Rectal smooth muscle tissue (tissue), 1 donor: ENCODE results near the gene UBP1.
"Not testable (repeated sequence)": the region's sequence is repeated elsewhere in the genome, so short reads cannot be mapped to it uniquely, and the experiment has no call there.

Experiments
- H3K27ac ChIP-seq: one replicate; pipeline ENCODE4 v1.7.0; 2013; ENCODE audit warnings: low read depth, low read length, inconsistent platforms
- H3K27me3 ChIP-seq: one replicate; pipeline ENCODE4 v1.7.0; 2013; ENCODE audit warnings: low read length; ENCODE audit not compliant: control insufficient read depth, insufficient read depth
- H3K36me3 ChIP-seq: one replicate; pipeline ENCODE4 v1.7.0; 2013; ENCODE audit warnings: low read length; ENCODE audit not compliant: control insufficient read depth, insufficient read depth
- H3K4me1 ChIP-seq: one replicate; pipeline ENCODE4 v1.7.0; 2013; ENCODE audit warnings: low read length; ENCODE audit not compliant: control insufficient read depth, insufficient read depth
- H3K4me3 ChIP-seq: one replicate; pipeline ENCODE4 v1.7.0; 2013; ENCODE audit warnings: low read length
- H3K9ac ChIP-seq: one replicate; pipeline ENCODE4 v1.7.0; 2013; ENCODE audit warnings: low read length

Gene UBP1

DNA sequence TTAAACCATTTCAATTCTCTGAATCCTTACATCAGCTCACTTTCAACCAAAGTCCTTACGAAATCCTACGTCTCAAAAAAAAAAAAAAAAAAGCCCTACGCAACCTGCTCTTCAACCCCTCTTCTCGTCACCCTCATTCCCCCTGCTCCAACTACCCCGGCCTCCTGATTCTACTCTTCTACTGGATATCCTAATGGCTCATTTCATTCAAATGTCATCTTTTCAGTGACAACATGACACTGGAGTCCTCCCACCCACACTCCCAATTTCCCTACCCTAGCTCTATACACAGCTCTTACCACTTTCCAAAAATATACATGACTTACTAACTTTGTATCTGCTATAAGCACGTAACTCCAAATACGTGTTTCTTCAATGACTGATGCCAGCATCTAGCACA is 11.5 kb downstream of the UBP1 start:
- Histone ChIP-seq H3K27me3 (no peaks in the 10 kb centered on the region), H3K4me1 (peaks cover 2% of the 10 kb centered on the region), H3K9ac (no peak overlapping the region), H3K36me3 (peaks cover 3% of the 10 kb centered on the region), H3K4me3 (no peak overlapping the region), H3K27ac (no peak overlapping the region)

DNA sequence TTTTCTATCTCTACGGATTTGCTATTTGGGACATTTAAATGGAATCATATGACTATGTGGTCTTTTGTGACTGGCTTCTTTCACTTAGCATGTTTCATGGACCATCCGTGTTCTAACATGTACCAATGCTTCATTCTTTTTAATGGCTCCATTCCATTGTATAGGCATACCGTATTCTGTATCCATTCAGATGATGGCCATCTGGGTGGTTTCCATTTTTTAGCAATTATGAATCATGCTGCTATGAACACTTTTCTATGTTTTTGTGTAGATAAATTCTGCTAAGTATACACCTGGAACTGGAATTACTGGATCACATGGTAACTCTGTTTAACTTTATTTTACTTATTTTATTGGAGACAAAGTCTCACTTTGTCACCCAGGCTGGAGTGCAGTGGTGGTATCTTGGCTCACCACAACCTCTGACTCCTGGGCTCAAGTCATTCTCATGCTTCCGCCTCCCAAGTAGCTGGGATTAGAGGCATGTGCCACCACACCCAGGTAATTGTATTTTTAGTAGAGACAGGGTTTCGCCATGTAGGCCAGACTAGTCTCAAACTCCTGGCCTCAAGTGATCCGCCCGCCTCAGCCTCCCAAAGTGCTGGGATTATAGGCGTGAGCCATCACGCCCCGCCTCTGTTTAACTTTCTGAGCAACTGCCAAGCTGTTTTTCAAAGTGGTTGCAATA is 13.4 kb downstream of the UBP1 start:
- peaks cover 2% of the 10 kb centered on the region for H3K4me1 ChIP-seq

DNA sequence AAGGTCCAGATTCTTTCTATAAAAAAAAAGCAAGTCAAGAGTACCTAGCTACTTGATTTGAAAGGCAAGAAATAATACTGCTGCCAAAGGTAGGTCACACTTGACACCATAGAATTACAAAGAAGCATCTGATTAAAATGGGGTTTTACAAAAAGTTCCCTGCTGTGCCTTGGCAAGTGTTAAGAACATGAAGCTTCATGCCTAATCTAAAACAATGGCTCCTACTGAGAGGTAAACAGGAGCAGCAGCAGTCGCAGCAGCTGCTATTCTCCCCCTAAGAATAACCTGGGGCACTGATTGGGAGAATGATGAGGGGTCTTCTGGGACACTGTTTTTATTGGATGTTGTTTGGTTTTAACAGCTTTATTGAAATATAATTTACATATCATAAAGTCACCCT is 14.1 kb downstream of the UBP1 start:
- no peak overlapping the region for H3K27ac ChIP-seq
- H3K36me3 ChIP-seq, result peaks cover 3% of the 10 kb centered on the region
- H3K27me3 ChIP-seq, result no peaks in the 10 kb centered on the region
- no peak overlapping the region for H3K4me3 ChIP-seq
- H3K4me1 ChIP-seq, result peaks cover 2% of the 10 kb centered on the region
- no peak overlapping the region for H3K9ac ChIP-seq

More for the DNA sequence above, 13.4 kb downstream of the UBP1 start:
- no peaks in the 10 kb centered on the region for H3K27me3 ChIP-seq
- peaks cover 3% of the 10 kb centered on the region for H3K36me3 ChIP-seq
- H3K9ac ChIP-seq, result no peak overlapping the region
- H3K27ac ChIP-seq, result no peak overlapping the region
- no peak overlapping the region for H3K4me3 ChIP-seq

DNA sequence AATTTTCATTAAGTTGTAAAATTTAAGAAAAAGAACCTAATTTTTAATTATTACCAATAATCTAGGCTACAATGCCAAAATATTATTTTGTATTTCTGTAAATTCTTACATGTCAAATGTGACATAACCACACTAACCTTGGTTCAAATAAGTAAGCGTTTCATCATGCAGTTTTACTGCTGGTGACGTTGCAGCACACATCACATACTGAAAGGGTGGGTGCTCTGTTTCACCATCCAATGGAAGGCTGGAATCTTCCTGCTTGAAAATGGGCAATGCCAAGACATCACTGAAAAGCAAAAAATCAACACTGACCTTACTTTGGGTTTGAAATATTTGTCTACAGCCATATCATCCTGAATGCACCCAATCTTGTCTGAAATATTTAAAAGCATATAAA is 14.8 kb downstream of the UBP1 start:
- H3K27ac ChIP-seq, result no peak overlapping the region
- no peak overlapping the region for H3K9ac ChIP-seq
- no peak overlapping the region for H3K4me3 ChIP-seq
- no peaks in the 10 kb centered on the region for H3K27me3 ChIP-seq
- H3K4me1 ChIP-seq, result peaks cover 2% of the 10 kb centered on the region
- H3K36me3 ChIP-seq, result peaks cover 5% of the 10 kb centered on the region

DNA sequence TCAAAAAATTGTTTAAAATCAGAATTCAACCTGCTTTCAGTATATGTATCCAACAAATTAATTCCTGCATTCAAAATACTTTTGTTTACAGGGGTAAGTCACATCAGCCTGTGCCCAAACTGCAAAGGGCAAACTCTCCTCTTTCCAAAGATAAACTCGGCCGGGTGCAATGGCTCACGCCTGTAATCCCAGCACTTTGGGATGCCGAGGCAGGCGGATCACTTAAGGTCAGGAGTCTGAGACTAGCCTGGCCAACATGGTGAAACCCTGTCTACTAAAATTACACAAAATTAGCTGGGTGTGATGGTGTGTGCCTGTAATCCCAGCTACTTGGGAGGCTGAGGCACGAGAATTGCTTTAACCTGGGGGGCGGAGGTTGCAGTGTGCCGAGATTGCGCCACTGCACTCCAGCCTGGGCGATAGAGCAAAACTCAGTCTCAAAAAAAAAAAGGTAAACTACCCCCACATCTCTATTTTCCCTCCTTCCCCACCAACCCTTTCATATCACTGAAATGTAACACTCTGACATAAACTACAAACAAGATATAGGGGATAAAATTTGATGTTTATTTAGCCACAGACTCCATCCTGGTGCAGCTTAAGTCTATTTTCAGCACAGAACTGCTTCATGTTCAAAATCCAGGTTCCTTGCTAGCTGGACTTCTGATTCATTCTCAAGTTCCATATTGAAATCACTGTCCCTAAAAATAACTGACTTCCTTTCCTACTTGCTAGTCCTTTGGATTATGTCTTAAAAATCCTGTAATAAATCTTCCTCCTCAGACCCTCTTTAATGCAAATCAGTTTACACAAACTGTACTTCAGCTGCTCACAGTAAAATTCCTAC is 15.4 kb downstream of the UBP1 start:
- Histone ChIP-seq H3K9ac (no peak overlapping the region), H3K4me3 (no peak overlapping the region), H3K27me3 (no peaks in the 10 kb centered on the region), H3K36me3 (peaks cover 5% of the 10 kb centered on the region), H3K4me1 (peaks cover 2% of the 10 kb centered on the region), H3K27ac (no peak overlapping the region)

DNA sequence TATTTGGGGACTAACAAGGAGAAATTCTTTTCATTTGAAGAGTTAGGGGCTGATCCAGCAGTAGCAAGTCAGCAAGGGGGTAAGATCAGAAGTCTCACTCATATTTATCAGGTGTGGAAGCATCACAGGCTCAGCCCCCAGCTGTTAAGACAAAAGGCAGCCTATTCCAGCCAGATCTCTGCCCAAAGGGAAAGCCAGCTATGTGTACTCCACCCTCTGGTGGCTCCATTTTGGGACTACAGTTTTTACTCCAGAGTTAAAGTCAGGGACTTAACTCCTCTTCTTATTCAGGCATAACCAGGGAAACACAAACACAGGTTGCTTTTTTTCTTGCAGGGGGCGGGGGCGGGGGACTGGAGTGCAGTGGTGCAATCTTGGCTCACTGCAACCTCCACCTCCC is 19.2 kb downstream of the UBP1 start:
- Histone ChIP-seq H3K27ac (no peak overlapping the region), H3K36me3 (peaks cover 8% of the 10 kb centered on the region), H3K27me3 (no peaks in the 10 kb centered on the region), H3K9ac (no peak overlapping the region), H3K4me3 (no peak overlapping the region), H3K4me1 (no peaks in the 10 kb centered on the region)

DNA sequence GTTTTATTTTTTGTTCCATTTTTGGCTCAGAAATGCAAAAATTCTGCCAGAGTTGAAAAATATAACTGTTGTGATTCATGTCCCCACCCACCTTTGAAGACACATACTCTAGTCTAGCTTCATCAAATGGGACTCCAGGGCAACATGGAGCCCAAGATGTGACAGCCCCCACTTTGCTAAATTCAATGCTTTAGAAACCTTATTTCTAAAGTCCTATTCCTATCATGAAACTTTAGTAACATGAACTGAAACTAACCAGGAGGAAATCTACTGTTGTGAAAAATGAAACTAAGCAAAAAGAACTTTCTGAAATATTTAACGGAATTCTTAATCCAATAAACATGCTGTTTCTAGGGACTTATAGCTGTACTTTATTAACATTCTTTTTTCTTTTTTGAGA is 20.3 kb downstream of the UBP1 start:
- Histone ChIP-seq H3K4me1 (no peaks in the 10 kb centered on the region), H3K27me3 (no peaks in the 10 kb centered on the region), H3K27ac (no peak overlapping the region), H3K4me3 (no peak overlapping the region), H3K9ac (no peak overlapping the region), H3K36me3 (peaks cover 7% of the 10 kb centered on the region)

DNA sequence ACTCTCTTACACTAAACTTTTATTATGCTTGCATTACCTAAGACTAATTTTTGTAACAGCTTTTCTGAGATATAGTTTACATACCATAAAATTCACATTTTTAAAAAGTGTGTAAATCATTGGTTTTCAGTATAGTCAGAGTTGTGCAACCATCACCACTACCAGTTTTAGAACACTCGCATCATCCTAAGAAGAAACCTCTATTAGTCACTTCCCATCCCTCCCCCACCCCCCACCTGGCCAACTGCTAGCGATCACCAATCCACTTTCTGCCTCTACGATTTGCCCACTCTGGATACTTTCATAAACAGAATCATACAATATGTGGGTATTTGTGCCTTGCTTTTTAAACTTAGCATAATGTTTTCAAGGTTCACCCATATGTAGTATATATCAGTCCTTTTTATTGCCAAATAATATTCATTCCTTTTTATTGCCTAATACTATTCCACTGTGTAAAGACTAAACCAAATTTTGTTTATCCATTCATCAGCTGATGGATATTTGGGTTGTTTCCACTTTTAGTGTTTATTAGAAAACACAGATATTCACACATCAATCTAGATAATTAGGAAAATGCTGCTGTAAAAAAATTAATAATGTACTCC is 23.0 kb downstream of the UBP1 start:
- no peak overlapping the region for H3K4me3 ChIP-seq
- H3K27me3 ChIP-seq, result no peaks in the 10 kb centered on the region
- H3K27ac ChIP-seq, result no peak overlapping the region
- H3K4me1 ChIP-seq, result no peaks in the 10 kb centered on the region
- no peak overlapping the region for H3K9ac ChIP-seq
- peaks cover 12% of the 10 kb centered on the region for H3K36me3 ChIP-seq

DNA sequence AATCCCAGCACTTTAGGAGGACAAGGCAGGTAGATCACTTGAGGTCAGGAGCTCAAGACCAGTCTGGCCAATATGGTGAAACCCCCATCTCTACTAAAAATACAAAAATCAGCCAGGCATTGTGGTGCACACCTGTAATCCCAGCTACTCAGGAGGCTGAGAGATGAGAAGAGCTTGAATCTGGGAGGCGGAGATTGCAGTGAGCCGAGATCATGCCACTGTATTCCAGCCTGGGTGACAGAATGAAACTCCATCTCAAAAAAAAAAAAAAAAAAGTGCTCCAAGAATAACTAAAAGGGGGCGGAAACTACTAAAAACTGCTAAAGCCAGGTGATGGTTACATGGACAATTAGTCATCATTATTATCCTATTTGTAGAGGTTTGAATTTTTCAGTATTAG is 29.4 kb downstream of the UBP1 start:
- H3K27me3 ChIP-seq, H3K27ac ChIP-seq, H3K9ac ChIP-seq, H3K4me1 ChIP-seq, H3K4me3 ChIP-seq: not testable (repeated sequence)
- H3K36me3 ChIP-seq, result peaks cover 22% of the 10 kb centered on the region

DNA sequence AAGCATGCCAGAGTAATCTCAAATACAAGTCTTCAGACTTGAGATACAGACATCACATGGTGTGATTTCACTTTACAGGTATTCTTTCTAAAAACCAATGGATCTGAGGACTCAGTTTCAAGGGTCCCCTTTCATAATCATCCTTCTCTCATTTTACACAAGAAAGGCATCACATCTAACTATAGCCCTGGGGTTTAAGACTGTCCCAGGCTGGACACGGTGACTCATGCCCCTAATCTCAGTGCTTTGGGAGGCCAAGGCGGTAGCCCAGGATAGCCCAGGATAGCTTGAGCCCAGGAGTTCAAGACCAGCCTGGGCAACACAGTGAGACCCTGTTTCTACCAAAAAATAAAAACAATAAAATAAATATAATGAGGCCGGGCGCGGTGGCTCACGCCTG is 36.4 kb downstream of the UBP1 start:
- no peaks in the 10 kb centered on the region for H3K27me3 ChIP-seq
- H3K4me3 ChIP-seq, result no peak overlapping the region
- H3K9ac ChIP-seq, result no peak overlapping the region
- H3K4me1 ChIP-seq, result no peaks in the 10 kb centered on the region
- H3K27ac ChIP-seq, result no peak overlapping the region
- peaks cover 23% of the 10 kb centered on the region for H3K36me3 ChIP-seq

DNA sequence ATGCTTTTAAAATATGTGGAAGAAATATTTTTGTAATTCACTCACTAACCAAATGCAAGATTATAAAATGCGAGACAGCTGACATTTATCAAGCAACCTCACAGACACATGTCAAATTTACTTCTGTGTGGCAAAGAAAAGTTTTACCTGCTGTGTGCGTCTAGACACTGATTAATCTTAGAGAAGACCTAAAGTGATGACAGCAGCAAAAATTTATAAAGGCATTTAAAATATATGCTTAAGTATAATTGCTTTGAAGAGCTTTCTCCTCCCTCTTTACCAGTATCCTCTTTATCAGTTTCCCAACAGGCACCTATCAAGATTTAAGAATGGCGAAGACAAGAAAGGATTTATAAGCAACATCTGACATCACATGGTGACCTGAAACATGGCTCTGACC is 37.3 kb downstream of the UBP1 start:
- no peak overlapping the region for H3K27ac ChIP-seq
- no peak overlapping the region for H3K9ac ChIP-seq
- H3K4me3 ChIP-seq, result no peak overlapping the region
- H3K27me3 ChIP-seq, result no peaks in the 10 kb centered on the region
- no peaks in the 10 kb centered on the region for H3K4me1 ChIP-seq
- peaks cover 24% of the 10 kb centered on the region for H3K36me3 ChIP-seq

DNA sequence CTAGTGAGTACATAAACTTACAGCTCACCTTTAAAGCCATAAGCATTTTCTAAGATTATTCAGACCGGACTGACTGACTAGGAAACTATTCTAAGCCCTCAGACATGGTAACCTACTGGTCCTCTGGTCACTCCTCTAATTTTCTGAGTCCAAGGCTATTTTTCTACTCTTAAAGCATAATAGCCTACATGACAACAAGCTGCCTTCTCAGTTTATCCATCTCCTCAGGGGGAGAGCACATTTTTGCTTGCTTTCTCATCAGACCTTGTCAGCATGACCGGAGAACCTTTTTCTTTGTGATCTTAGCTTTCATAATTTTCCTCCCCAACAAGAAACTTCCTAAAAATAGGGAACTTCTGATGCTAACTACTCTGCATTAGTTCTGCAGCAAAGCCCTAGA is 38.4 kb downstream of the UBP1 start:
- no peak overlapping the region for H3K27ac ChIP-seq
- H3K9ac ChIP-seq, result no peak overlapping the region
- no peaks in the 10 kb centered on the region for H3K27me3 ChIP-seq
- H3K4me1 ChIP-seq, result no peaks in the 10 kb centered on the region
- peaks cover 28% of the 10 kb centered on the region for H3K36me3 ChIP-seq
- H3K4me3 ChIP-seq, result no peak overlapping the region
